ENCODE measurements around the gene COL9A3.

COL9A3 gene

DNA sequence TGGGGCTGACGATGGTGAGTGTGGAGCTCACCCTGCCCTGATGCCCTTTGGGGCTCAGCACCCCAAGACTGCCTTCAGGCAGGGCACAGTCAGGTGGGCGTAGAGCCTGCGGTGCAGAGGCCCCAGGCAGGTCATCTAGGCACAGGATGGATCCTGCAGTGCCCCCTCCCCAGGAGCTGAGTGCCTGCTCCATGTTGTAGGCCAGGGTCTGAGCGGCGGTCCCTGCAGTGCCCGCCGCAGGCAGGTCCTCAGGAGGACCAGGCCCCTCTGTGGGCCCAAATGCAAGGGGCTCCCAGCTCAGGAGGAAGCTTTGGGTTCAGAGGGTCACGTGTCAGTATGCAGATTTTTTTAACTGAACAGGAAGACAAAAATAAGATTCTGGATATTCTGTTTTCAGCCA lies 17.8 kb upstream of the COL9A3 start:
- Histone ChIP-seq H3K27me3 (no peaks in the 10 kb centered on the region), H3K27ac (no peak overlapping the region), H3K9me3 (no peaks in the 10 kb centered on the region), H3K36me3 (peaks cover 15 to 38% (median 35%) of the 10 kb centered on the region in 3 donors), H3K4me3 (no peak overlapping the region), H3K4me1 (peaks cover 3 to 42% (median 12%) of the 10 kb centered on the region in 4 donors)
- intact Hi-C loops (cut with DNase I; ENCODE audit: low total_unique reads): no loop called here
- TF ChIP-seq, protein P1, sequence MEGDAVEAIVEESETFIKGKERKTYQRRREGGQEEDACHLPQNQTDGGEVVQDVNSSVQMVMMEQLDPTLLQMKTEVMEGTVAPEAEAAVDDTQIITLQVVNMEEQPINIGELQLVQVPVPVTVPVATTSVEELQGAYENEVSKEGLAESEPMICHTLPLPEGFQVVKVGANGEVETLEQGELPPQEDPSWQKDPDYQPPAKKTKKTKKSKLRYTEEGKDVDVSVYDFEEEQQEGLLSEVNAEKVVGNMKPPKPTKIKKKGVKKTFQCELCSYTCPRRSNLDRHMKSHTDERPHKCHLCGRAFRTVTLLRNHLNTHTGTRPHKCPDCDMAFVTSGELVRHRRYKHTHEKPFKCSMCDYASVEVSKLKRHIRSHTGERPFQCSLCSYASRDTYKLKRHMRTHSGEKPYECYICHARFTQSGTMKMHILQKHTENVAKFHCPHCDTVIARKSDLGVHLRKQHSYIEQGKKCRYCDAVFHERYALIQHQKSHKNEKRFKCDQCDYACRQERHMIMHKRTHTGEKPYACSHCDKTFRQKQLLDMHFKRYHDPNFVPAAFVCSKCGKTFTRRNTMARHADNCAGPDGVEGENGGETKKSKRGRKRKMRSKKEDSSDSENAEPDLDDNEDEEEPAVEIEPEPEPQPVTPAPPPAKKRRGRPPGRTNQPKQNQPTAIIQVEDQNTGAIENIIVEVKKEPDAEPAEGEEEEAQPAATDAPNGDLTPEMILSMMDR (IDR thresholded peaks at IDR 0.05): no peak
- DNase-seq: no peak

DNA sequence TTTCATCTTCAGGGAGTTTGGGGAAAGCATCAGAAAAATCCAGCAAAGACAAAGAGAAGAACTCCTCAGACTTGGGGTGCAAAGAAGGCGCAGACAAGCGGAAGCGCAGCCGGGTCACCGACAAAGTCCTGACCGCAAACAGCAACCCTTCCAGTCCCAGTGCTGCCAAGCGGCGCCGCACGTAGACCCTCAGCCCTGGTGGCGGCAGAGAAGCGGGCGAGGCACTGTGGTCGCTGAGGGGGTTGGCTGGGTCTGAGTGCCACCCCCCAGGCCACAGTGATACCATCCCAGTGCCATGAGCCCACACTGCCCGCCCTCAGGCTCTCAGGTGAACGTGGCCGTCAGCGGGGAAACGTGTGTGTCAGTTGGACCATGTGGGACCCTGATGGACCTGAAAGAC lies 17.4 kb upstream of the COL9A3 start:
- intact Hi-C loops (cut with DNase I; ENCODE audit: low total_unique reads): no loop called here
- no peak for DNase-seq
- H3K9me3 ChIP-seq: no peaks in the 10 kb centered on the region
- peaks cover 0 to 43% (median 13%) of the 10 kb centered on the region in 4 donors for H3K4me1 ChIP-seq
- no peak overlapping the region for H3K27ac ChIP-seq
- TF ChIP-seq, protein P1 (IDR thresholded peaks at IDR 0.05): no peak
- no peaks in the 10 kb centered on the region for H3K27me3 ChIP-seq
- no peak overlapping the region for H3K4me3 ChIP-seq
- peaks cover 15 to 38% (median 35%) of the 10 kb centered on the region in 3 donors for H3K36me3 ChIP-seq

DNA sequence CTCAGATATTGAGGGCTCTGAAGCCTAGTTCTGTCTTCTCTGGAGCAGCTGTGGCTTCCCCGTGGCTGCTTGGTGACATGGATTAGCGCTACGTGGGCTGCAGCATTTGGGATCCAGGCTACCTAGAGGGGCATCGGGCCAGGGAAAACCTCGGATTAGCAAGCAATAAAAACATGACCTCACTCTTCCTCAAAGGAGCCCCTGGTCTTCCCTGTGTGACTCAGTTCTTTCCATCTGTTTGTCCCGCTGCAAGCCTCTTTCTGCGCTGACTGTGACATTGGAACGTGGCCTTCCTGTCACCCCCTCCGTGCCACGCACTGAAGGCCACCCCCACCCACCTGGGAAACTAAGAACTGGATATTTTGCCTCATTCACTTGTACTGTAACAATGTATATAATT lies 17.0 kb upstream of the COL9A3 start:
- TF ChIP-seq, protein P1 (IDR thresholded peaks at IDR 0.05): no peak
- H3K9me3 ChIP-seq: no peaks in the 10 kb centered on the region
- no peaks in the 10 kb centered on the region for H3K27me3 ChIP-seq
- H3K27ac ChIP-seq: no peak overlapping the region
- peaks cover 15 to 38% (median 35%) of the 10 kb centered on the region in 3 donors for H3K36me3 ChIP-seq
- no peak overlapping the region for H3K4me3 ChIP-seq
- peaks cover 0 to 39% (median 12%) of the 10 kb centered on the region in 4 donors for H3K4me1 ChIP-seq
- intact Hi-C loops (cut with DNase I; ENCODE audit: low total_unique reads): loop anchor here (10.0 kb wide), 1 partner anchor 65 kb away; the partner anchor contains the start of gene TCFL5
- DNase-seq: no peak

DNA sequence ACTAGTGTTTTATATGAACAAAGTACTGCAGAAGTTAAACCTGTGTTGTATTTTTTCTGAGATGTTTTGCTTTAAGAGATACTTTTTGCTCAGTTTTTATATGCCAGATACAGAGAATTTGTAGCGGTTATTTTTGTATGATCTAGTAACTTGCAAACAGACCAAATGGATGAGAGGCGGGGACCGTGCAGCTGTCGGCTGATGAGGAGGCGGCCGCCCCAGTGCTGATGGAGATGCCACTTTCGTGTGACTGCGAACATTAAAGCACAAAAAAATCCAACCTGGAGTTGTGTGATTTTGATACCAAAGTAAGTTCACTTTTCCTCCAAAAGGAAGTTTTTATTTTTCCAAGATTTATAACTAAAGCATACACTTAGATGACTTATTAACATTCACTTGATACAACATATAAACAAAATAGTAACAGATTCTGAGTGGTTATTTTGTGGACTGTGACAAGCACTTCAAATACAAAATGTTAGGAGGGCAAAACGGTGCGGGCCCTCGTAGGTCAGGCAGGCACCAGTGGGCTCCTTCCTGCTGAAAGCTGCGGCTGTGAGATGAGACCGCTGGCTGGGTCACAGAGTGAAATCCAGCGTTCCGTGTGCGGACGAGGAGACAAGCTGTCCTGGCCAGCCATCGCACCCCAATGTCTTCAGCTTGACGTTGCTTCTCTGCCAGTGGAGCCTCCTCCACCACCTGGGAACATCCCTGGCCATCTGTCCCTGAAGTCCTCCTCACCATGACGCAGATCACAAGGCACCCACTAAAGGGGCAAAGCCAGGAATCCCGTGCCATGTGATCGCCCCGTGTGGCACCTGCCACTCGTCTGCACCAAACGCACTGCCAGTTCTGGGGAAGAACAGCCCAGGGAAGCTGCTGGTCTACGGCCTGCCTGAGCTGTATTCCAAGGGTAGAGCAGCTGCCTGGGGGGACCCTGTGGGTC lies 16.3 kb upstream of the COL9A3 start:
- no peaks in the 10 kb centered on the region for H3K9me3 ChIP-seq
- TF ChIP-seq, protein P1 (IDR thresholded peaks at IDR 0.05): no peak
- H3K36me3 ChIP-seq: peaks cover 15 to 38% (median 35%) of the 10 kb centered on the region in 3 donors
- no peak overlapping the region for H3K27ac ChIP-seq
- DNase-seq: no peak
- H3K4me3 ChIP-seq: no peak overlapping the region
- H3K4me1 ChIP-seq: peaks cover 0 to 39% (median 12%) of the 10 kb centered on the region in 4 donors
- H3K27me3 ChIP-seq: no peaks in the 10 kb centered on the region
- intact Hi-C loops (cut with DNase I; ENCODE audit: low total_unique reads): loop anchor here (10.0 kb wide), 1 partner anchor 64 kb away; the partner anchor contains the start of gene TCFL5

DNA sequence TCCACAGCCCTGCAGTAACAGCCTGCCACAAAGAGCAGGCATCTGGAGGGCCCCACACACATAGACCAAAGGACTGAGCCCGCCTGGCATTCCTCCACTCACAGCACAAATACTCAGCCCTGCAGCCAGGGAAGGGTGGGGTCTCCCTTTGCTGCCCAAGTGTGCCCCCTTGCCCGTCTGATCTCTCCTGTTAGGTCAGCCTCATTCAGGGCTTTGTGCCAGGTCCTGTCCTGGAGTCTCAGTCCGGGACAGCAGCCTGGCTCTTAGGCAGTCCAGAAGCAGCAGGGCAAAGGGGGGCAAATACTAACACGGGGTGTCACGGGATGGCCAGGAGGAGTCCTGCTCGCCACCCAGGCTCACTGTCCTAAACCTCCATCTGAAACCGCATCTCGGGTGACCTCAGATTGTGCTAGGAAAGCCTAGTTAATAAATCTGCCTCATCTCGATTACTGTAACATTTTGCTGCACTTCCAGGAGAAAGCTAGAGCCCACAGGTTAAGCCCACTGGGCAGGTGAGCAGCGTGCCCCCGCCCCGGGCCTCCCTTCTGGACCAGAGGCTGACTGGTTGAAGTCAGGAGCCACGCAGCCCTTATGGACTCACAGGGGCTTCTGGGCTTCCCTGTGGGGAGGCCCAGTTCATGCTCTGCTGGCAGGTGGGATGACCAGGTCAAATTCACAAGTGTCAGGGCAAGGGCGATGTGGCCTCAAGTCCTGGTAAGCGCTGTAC lies 15.4 kb upstream of the COL9A3 start:
- Histone ChIP-seq H3K9me3 (no peaks in the 10 kb centered on the region), H3K27ac (no peak overlapping the region), H3K4me3 (no peak overlapping the region), H3K27me3 (no peaks in the 10 kb centered on the region), H3K36me3 (peaks cover 15 to 38% (median 35%) of the 10 kb centered on the region in 3 donors), H3K4me1 (peaks cover 0 to 44% (median 20%) of the 10 kb centered on the region in 4 donors)
- DNase-seq: no peak
- TF ChIP-seq, protein P1 (IDR thresholded peaks at IDR 0.05): no peak
- intact Hi-C loops (cut with DNase I; ENCODE audit: low total_unique reads): loop anchor here (10.0 kb wide), 1 partner anchor 63 kb away; the partner anchor contains the start of gene TCFL5
